Keratinocyte (primary cell): ENCODE results near the gene CEP20. TPM values are rescaled to one million over a fixed set of nuclear protein-coding genes. Genes with fewer than 3 reads are reported as not detected.

Experiments
- DNase-seq: peaks from one replicate; pipeline ENCODE4 v3.0.0-alpha.2; 2011; ENCODE audit warnings: low read depth, missing footprints, low spot score
- FAIRE-seq: peaks from 2 replicates; lab custom pipeline; 2011; peaks lifted over from hg19 to GRCh38; lab: Jason Lieb, UNC
- H2AFZ ChIP-seq: 2 replicates; pipeline ENCODE4 v1.6.0; 2012; ENCODE audit warnings: low read length, control low read depth, inconsistent platforms; ENCODE audit not compliant: control insufficient read depth
- H3K27ac ChIP-seq: 2 replicates; pipeline ENCODE4 v1.5.1; 2011; ENCODE audit warnings: low read length; ENCODE audit not compliant: control insufficient read depth, insufficient read depth
- H3K27me3 ChIP-seq: 3 replicates; pipeline ENCODE4 v1.6.0; 2011; ENCODE audit warnings: low read length; ENCODE audit not compliant: control insufficient read depth, insufficient read depth; ENCODE audit errors: extremely low read depth
- H3K36me3 ChIP-seq, 2 experiments: 2 replicates in 1 of 2; 3 replicates in 1 of 2; pipeline ENCODE4 v1.5.1; 2011; ENCODE audit warnings: low read length in 2 of 2, mild to moderate bottlenecking in 1 of 2; ENCODE audit not compliant: control insufficient read depth in 2 of 2, insufficient read depth in 2 of 2; ENCODE audit errors: extremely low read depth in 1 of 2
- H3K4me1 ChIP-seq: 3 replicates; pipeline ENCODE4 v1.5.1; 2011; ENCODE audit warnings: low read length; ENCODE audit not compliant: control insufficient read depth, insufficient read depth; ENCODE audit errors: extremely low read depth
- H3K4me2 ChIP-seq: 3 replicates; pipeline ENCODE4 v1.6.0; 2011; ENCODE audit warnings: low read depth, low read length; ENCODE audit not compliant: control insufficient read depth, insufficient read depth; ENCODE audit errors: extremely low read depth
- H3K4me3 ChIP-seq, 3 experiments: fragments of 200-600 bp in 1 of 3; sonication (generic) in 1 of 3; 2 replicates in 2 of 3; 3 replicates in 1 of 3; pipeline ENCODE4 v1.5.1; 2011 to 2016; ENCODE audit warnings: low read length in 3 of 3, mild to moderate bottlenecking in 3 of 3, control low read depth in 2 of 3, inconsistent platforms in 1 of 3, low read depth in 1 of 3, mixed read lengths in 1 of 3, mixed run types in 1 of 3, moderate library complexity in 1 of 3; ENCODE audit not compliant: control insufficient read depth in 2 of 3, insufficient read depth in 2 of 3; ENCODE audit errors: extremely low read depth in 1 of 3
- H3K79me2 ChIP-seq: 2 replicates; pipeline ENCODE4 v1.6.0; 2012; ENCODE audit warnings: low read length; ENCODE audit not compliant: control insufficient read depth, insufficient read depth
- H3K9ac ChIP-seq: 3 replicates; pipeline ENCODE4 v1.6.0; 2011; ENCODE audit warnings: low read length; ENCODE audit not compliant: control insufficient read depth, insufficient read depth; ENCODE audit errors: extremely low read depth
- H3K9me1 ChIP-seq: 3 replicates; pipeline ENCODE4 v1.6.0; 2011; ENCODE audit warnings: low read length; ENCODE audit not compliant: control insufficient read depth, insufficient read depth; ENCODE audit errors: extremely low read depth
- H3K9me3 ChIP-seq: 2 replicates; pipeline ENCODE4 v1.5.1; 2012; ENCODE audit warnings: low read depth, low read length; ENCODE audit not compliant: control insufficient read depth
- H4K20me1 ChIP-seq: 3 replicates; pipeline ENCODE4 v1.6.0; 2011; ENCODE audit warnings: low read length; ENCODE audit not compliant: control insufficient read depth, insufficient read depth; ENCODE audit errors: extremely low read depth
- EZH2 ChIP-seq: IDR thresholded peaks from one replicate; pipeline ENCODE4 v1.6.1; 2012; ENCODE audit warnings: inconsistent platforms, mild to moderate bottlenecking, low read length, moderate library complexity
- dilution Hi-C: fragments of 300-500 bp; cut with MboI; formaldehyde crosslinking; loops from one replicate; pipeline ENCODE4 v1.7.0; 2020; ENCODE audit warnings: low sequenced_read_pairs; ENCODE audit not compliant: extremely low pct_ligation_motif_present
- polyA plus RNA-seq, 5 experiments: library from polyadenylated mRNA; depleted of rRNA in 3 of 5; stranded (reverse) in 3 of 5; stranded (forward) in 1 of 5; unstranded in 1 of 5; fragments of >200 nt; gene quantifications; 1 replicate in 1 of 5; 2 replicates in 3 of 5; 3 replicates in 1 of 5; pipeline versions ENCODE4 v1.2.1 to v1.2.3, GENCODE V29; 2011 to 2012; ENCODE audit warnings: missing spikeins in 2 of 5, low read depth in 1 of 5, low replicate concordance in 1 of 5
- TF ChIP-seq, protein P1 (sequence below), 3 experiments: IDR thresholded peaks in 1 of 3; conservative IDR thresholded peaks in 1 of 3; optimal IDR thresholded peaks in 1 of 3; 2 replicates in 2 of 3; 3 replicates in 1 of 3; pipeline versions ENCODE3 to v1.5.1; 2011; ENCODE audit warnings: low read length in 3 of 3, mild to moderate bottlenecking in 3 of 3, moderate library complexity in 2 of 3, control low read depth in 1 of 3, inconsistent platforms in 1 of 3; ENCODE audit not compliant: insufficient read depth in 2 of 3; ENCODE audit errors: extremely low read depth in 1 of 3

The CEP20 gene
- polyA plus RNA-seq, 1 donor (not counting 4 experiments of a cell fraction or from before 2014, with no cell fraction given): 44.1 TPM

- TF ChIP-seq EZH2: no peak
- TF ChIP-seq, protein P1, sequence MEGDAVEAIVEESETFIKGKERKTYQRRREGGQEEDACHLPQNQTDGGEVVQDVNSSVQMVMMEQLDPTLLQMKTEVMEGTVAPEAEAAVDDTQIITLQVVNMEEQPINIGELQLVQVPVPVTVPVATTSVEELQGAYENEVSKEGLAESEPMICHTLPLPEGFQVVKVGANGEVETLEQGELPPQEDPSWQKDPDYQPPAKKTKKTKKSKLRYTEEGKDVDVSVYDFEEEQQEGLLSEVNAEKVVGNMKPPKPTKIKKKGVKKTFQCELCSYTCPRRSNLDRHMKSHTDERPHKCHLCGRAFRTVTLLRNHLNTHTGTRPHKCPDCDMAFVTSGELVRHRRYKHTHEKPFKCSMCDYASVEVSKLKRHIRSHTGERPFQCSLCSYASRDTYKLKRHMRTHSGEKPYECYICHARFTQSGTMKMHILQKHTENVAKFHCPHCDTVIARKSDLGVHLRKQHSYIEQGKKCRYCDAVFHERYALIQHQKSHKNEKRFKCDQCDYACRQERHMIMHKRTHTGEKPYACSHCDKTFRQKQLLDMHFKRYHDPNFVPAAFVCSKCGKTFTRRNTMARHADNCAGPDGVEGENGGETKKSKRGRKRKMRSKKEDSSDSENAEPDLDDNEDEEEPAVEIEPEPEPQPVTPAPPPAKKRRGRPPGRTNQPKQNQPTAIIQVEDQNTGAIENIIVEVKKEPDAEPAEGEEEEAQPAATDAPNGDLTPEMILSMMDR (optimal IDR thresholded peaks at IDR 0.05 in 1 of 3, IDR thresholded peaks at IDR 0.05 in 1 of 3, conservative IDR thresholded peaks at IDR 0.05 in 1 of 3; ENCODE audit: extremely low read depth in 1 of 3, insufficient read depth in 2 of 3, low read length in 3 of 3): no peak
- dilution Hi-C loops: no loop called here
- no peak for FAIRE-seq
These were observed 22.0 kb downstream of the CEP20 start for GRCh38 chr16:15866451-15866850.

DNA sequence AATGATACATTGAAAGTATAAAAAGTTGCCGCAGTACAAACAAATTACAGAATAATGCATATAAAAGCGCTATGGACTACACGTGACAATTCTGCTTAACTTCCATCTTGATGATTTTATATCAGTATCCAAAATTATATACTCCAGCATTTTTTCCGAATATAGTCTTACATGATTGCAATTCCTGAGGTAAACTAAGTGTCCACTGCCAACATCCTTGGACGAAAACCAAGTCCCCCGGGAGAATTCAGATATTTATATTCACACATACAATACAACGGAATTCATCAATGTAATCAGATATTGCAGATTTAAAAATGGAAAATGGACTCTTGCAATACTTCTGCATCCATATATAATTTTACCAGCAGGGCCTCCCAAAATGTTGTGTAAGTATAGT, 22.7 kb downstream of the CEP20 start:
- peaks cover 7 to 9% of the 10 kb centered on the region in 2 experiments for H3K36me3 ChIP-seq
- no peak overlapping the region for H3K27ac ChIP-seq
- no peak overlapping the region for H3K4me2 ChIP-seq
- H3K4me1 ChIP-seq: no peaks in the 10 kb centered on the region
- H3K9me3 ChIP-seq: no peaks in the 10 kb centered on the region
- H3K4me3 ChIP-seq: no peak overlapping the region
- TF ChIP-seq, protein P1 (optimal IDR thresholded peaks at IDR 0.05 in 1 of 3, IDR thresholded peaks at IDR 0.05 in 1 of 3, conservative IDR thresholded peaks at IDR 0.05 in 1 of 3; ENCODE audit: extremely low read depth in 1 of 3, insufficient read depth in 2 of 3, low read length in 3 of 3): no peak
- TF ChIP-seq EZH2: no peak
- H3K79me2 ChIP-seq: no peaks in the 10 kb centered on the region
- DNase-seq: no peak
- no peak overlapping the region for H3K9ac ChIP-seq
- H4K20me1 ChIP-seq: no peaks in the 10 kb centered on the region
- dilution Hi-C loops: no loop called here
- H3K9me1 ChIP-seq: no peaks in the 10 kb centered on the region
- FAIRE-seq: no peak
- H3K27me3 ChIP-seq: no peaks in the 10 kb centered on the region
- H2AFZ ChIP-seq: no peak overlapping the region

More at GRCh38 chr16:15866451-15866850, 22.0 kb downstream of the CEP20 start:
- no peaks in the 10 kb centered on the region for H3K79me2 ChIP-seq
- H3K27ac ChIP-seq: no peak overlapping the region
- no peaks in the 10 kb centered on the region for H3K4me1 ChIP-seq
- no peaks in the 10 kb centered on the region for H3K9me1 ChIP-seq
- H3K27me3 ChIP-seq: no peaks in the 10 kb centered on the region
- H2AFZ ChIP-seq: no peak overlapping the region
- H3K4me3 ChIP-seq: no peak overlapping the region
- no peak for DNase-seq
- H3K36me3 ChIP-seq: peaks cover 7 to 9% of the 10 kb centered on the region in 2 experiments
- H3K9ac ChIP-seq: no peak overlapping the region
- H4K20me1 ChIP-seq: no peaks in the 10 kb centered on the region
- H3K4me2 ChIP-seq: no peak overlapping the region
- H3K9me3 ChIP-seq: no peaks in the 10 kb centered on the region
